SK-N-MC (cell line): ENCODE data around the gene CTNNB1.

Source experiments
- DNase-seq: peaks from one replicate; pipeline ENCODE4 v3.0.0-alpha.2; 2011; ENCODE audit warnings: low read depth, low spot score
- H3K27ac ChIP-seq: fragments of 200-600 bp; sonication (generic); 2 replicates; pipeline ENCODE4 v1.5.1; 2016; ENCODE audit warnings: mixed run types
- H3K36me3 ChIP-seq: fragments of 200-600 bp; sonication (generic); 2 replicates; pipeline ENCODE4 v1.6.1; 2017; ENCODE audit warnings: antibody characterized with exemption, low read length, mixed read lengths; ENCODE audit not compliant: insufficient read depth
- H3K4me3 ChIP-seq: fragments of 200-600 bp; sonication (generic); 2 replicates; pipeline ENCODE4 v1.5.1; 2016
- H3K9ac ChIP-seq: fragments of 200-600 bp; sonication (generic); 2 replicates; pipeline ENCODE4 v1.8.0; 2017; ENCODE audit warnings: mixed run types, mixed read lengths; ENCODE audit not compliant: insufficient read length
- H3K9me3 ChIP-seq: fragments of 200-600 bp; sonication (generic); 2 replicates; pipeline ENCODE4 v1.6.1; 2017; ENCODE audit warnings: low read depth, mild to moderate bottlenecking, antibody characterized with exemption, low read length, moderate library complexity, mixed read lengths
- EZH2 ChIP-seq: fragments of 200-600 bp; sonication (generic); IDR thresholded peaks from one replicate; pipeline ENCODE4 v1.6.1; 2017; ENCODE audit warnings: antibody characterized with exemption
- FOXP2 ChIP-seq: optimal IDR thresholded peaks from 2 replicates; pipeline ENCODE3; 2011; ENCODE audit warnings: mild to moderate bottlenecking, moderate library complexity; ENCODE audit not compliant: insufficient read depth; ENCODE audit errors: extremely low read length, control extremely low read depth
- POLR2AphosphoS5 ChIP-seq: IDR thresholded peaks from 2 replicates; pipeline ENCODE4 v1.6.1; 2012; ENCODE audit warnings: mild to moderate bottlenecking, low read depth, low read length, borderline replicate concordance

Gene CTNNB1

DNA sequence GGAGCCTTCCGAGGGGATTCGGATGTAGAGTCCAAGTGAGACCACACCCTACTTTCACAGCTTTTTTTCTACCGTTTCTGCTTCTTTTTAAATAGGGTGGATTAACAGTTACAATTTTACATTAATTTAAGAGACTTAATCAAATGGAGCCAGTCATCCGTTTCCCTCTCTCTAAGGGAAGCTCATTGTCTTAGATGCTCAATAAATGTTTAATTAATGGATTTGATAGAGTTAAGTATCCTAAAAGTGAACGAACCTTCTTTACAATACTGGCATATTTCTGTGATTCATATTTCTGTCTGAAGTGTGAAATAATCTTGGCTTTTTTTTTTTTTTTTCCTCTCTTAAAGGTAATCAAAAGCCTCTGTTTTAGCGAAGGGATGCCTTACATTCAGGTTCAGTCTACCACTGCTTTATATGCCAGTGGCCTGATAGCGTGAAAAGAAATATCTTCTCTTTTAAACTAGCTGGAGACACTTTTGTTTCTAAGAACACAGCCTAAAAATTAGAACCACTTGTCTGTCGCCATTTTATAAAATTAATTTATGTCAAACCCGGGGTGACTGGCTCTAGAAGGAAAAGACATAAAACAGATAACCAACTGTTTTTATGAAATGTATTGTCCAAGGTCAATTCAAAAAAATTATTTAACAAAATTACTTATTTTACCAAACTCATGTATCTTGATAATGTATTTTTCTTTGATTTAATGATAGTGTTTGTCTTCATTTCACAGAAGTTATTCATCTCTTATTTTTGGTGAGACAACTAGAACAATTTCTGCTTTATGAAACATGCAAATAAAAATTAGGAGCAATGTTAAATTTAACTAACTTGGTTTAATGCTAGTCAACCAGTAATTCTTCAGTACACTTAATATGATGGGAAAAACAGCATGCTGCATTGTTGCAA lies 2.5 kb upstream of the CTNNB1 start:
- no peaks in the 10 kb centered on the region for H3K9me3 ChIP-seq
- H3K36me3 ChIP-seq: no peaks in the 10 kb centered on the region
- H3K4me3 ChIP-seq: no peak overlapping the region
- no peak overlapping the region for H3K9ac ChIP-seq
- H3K27ac ChIP-seq: no peak overlapping the region
- no peak for TF ChIP-seq FOXP2
- DNase-seq: no peak

GRCh38 chr3:41198046-41198445 lies 1.3 kb upstream of the CTNNB1 start:
- no peak for TF ChIP-seq EZH2
- TF ChIP-seq POLR2AphosphoS5: no peak
- no peak for TF ChIP-seq FOXP2
- H3K9ac ChIP-seq: no peak overlapping the region
- H3K9me3 ChIP-seq: no peaks in the 10 kb centered on the region
- no peak overlapping the region for H3K4me3 ChIP-seq
- no peaks in the 10 kb centered on the region for H3K36me3 ChIP-seq
- no peak for DNase-seq
- no peak overlapping the region for H3K27ac ChIP-seq

GRCh38 chr3:41198526-41198925 lies 779 bp upstream of the CTNNB1 start:
- no peak overlapping the region for H3K27ac ChIP-seq
- no peaks in the 10 kb centered on the region for H3K9me3 ChIP-seq
- H3K9ac ChIP-seq: no peak overlapping the region
- no peak for DNase-seq
- no peak for TF ChIP-seq EZH2
- no peak for TF ChIP-seq POLR2AphosphoS5
- no peak for TF ChIP-seq FOXP2
- peak overlapping the region; percentile 84 for H3K4me3 ChIP-seq
- H3K36me3 ChIP-seq: no peaks in the 10 kb centered on the region

GRCh38 chr3:41199866-41200668 lies 762 bp downstream of the CTNNB1 start:
- Histone ChIP-seq H3K27ac (no peak overlapping the region), H3K4me3 (peak overlapping the region; percentile 84), H3K9ac (peak overlapping the region; percentile 86), H3K36me3 (no peaks in the 10 kb centered on the region), H3K9me3 (no peaks in the 10 kb centered on the region)
- TF ChIP-seq EZH2 (no peak), FOXP2 (no peak), POLR2AphosphoS5 (no peak)
- DNase-seq: no peak

GRCh38 chr3:41200669-41201021 lies 1.3 kb downstream of the CTNNB1 start:
- TF ChIP-seq FOXP2: no peak
- TF ChIP-seq POLR2AphosphoS5: no peak
- TF ChIP-seq EZH2: no peak
- no peak overlapping the region for H3K27ac ChIP-seq
- no peaks in the 10 kb centered on the region for H3K36me3 ChIP-seq
- DNase-seq: peak; percentile 12
- H3K4me3 ChIP-seq: peak overlapping the region; percentile 84
- H3K9me3 ChIP-seq: no peaks in the 10 kb centered on the region
- peak overlapping the region; percentile 71 for H3K9ac ChIP-seq

DNA sequence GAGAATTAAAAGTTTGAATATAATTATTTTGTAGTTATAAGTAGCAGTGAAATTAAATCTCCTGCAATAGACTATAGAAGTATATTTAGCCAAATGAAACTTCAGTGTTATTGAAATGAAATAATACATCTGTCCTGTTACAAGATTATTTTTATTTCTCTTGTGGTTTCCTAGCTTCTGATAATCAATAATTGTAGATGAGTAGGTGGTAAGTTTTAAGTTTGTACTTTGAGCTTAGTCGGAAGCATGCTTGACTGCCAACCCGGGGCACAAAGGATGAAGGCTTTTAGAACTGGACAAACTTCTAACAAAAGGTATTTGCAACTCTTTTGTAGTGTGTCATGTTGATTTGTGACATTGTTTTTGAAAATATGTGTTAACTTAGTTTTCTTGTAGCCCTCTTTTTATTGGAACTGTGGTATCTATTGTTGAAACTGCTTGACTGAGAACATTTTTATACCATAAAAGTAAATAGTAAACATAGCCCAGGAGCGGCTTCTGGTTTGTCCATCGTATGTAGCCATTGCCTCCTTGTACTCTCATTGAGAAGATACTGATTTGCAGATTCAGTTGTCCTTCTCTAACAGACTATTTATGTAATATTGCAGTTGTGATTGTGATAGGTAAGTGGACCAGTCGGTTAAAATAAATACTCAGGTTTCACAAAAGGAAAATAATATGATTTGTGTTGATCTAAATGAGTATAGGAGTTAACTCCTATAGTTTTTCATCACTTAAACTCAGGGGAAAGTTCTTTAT lies 2.9 kb downstream of the CTNNB1 start:
- no peak overlapping the region for H3K9ac ChIP-seq
- peak overlapping the region; percentile 84 for H3K4me3 ChIP-seq
- no peaks in the 10 kb centered on the region for H3K9me3 ChIP-seq
- DNase-seq: no peak
- no peak for TF ChIP-seq EZH2
- no peak overlapping the region for H3K27ac ChIP-seq
- no peaks in the 10 kb centered on the region for H3K36me3 ChIP-seq

GRCh38 chr3:41202834-41203345 lies 3.6 kb downstream of the CTNNB1 start:
- no peak for TF ChIP-seq POLR2AphosphoS5
- TF ChIP-seq EZH2: no peak
- TF ChIP-seq FOXP2: no peak
- no peaks in the 10 kb centered on the region for H3K9me3 ChIP-seq
- H3K27ac ChIP-seq: no peak overlapping the region
- no peaks in the 10 kb centered on the region for H3K36me3 ChIP-seq
- no peak overlapping the region for H3K4me3 ChIP-seq
- H3K9ac ChIP-seq: no peak overlapping the region
- no peak for DNase-seq

GRCh38 chr3:41204369-41204768 lies 5.1 kb downstream of the CTNNB1 start:
- no peaks in the 10 kb centered on the region for H3K9me3 ChIP-seq
- TF ChIP-seq EZH2: no peak
- no peak for DNase-seq
- no peaks in the 10 kb centered on the region for H3K36me3 ChIP-seq
- no peak overlapping the region for H3K27ac ChIP-seq
- no peak overlapping the region for H3K9ac ChIP-seq
- H3K4me3 ChIP-seq: no peak overlapping the region
